WTC11 (cell line): ENCODE measurements around the gene CDKN2AIPNL. TPM values are rescaled to one million over a fixed set of nuclear protein-coding genes. Genes with fewer than 3 reads are reported as not detected.
"Not testable (repeated sequence)": the region's sequence is repeated elsewhere in the genome, so short reads cannot be mapped to it uniquely, and the experiment has no call there.

Experiments
- ATAC-seq: fragments of 200-7000 bp; cut with Tn5 transposase; 2 replicates; pipeline ENCODE4 v1.10.0; 2021; ENCODE audit warnings: mild to moderate bottlenecking, moderate library complexity
- CTCF ChIA-PET: fragments of 300-600 bp; sonication (Branson Sonifier 250); formaldehyde crosslinking; loops from one replicate; lab custom pipeline; 2021; ENCODE audit warnings: antibody characterized with exemption; lab: Charles Lee
- POLR2A ChIA-PET: fragments of 350-600 bp; sonication (Branson Sonifier 250); formaldehyde crosslinking; loops from one replicate; lab custom pipeline; 2021; ENCODE audit warnings: antibody characterized with exemption; lab: Charles Lee
- DNase-seq: peaks from one replicate; pipeline ENCODE4 v3.0.0; 2021; ENCODE audit warnings: low spot score
- H3K27ac Mint-ChIP-seq: 2 replicates; pipeline ENCODE4 v1.8.0; 2021; ENCODE audit warnings: mixed read lengths
- H3K27me3 Mint-ChIP-seq: 2 replicates; pipeline ENCODE4 v1.8.0; 2021; ENCODE audit warnings: low read depth, mild to moderate bottlenecking, moderate library complexity, mixed read lengths
- H3K36me3 Mint-ChIP-seq: 2 replicates; pipeline ENCODE4 v1.8.0; 2021; ENCODE audit warnings: mixed read lengths
- H3K4me1 Mint-ChIP-seq: 2 replicates; pipeline ENCODE4 v1.8.0; 2022; ENCODE audit warnings: mixed read lengths
- H3K4me3 Mint-ChIP-seq: 2 replicates; pipeline ENCODE4 v1.8.0; 2021; ENCODE audit warnings: mild to moderate bottlenecking, moderate library complexity, mixed read lengths
- H3K9me3 Mint-ChIP-seq: 2 replicates; pipeline ENCODE4 v1.8.0; 2021; ENCODE audit warnings: mixed read lengths
- CBFB ChIP-seq: sonication (generic); formaldehyde crosslinking; IDR thresholded peaks from 2 replicates; pipeline ENCODE4 v1.8.1; 2022; ENCODE audit warnings: mild to moderate bottlenecking, low read depth, missing genetic modification reagents
- CREB1 ChIP-seq: sonication (generic); formaldehyde crosslinking; IDR thresholded peaks from 2 replicates; pipeline ENCODE4 v1.8.0; 2023; ENCODE audit warnings: mild to moderate bottlenecking, missing genetic modification reagents
- CREM ChIP-seq: sonication (generic); formaldehyde crosslinking; IDR thresholded peaks from 2 replicates; pipeline ENCODE4 v1.8.1; 2022; ENCODE audit warnings: mild to moderate bottlenecking, missing genetic modification reagents, moderate library complexity
- ELF4 ChIP-seq: sonication (generic); formaldehyde crosslinking; IDR thresholded peaks from 2 replicates; pipeline ENCODE4 v1.8.1; 2022; ENCODE audit warnings: low read depth, mild to moderate bottlenecking, moderate library complexity, missing genetic modification reagents
- ETV6 ChIP-seq: sonication (generic); formaldehyde crosslinking; IDR thresholded peaks from 2 replicates; pipeline ENCODE4 v1.8.1; 2022; ENCODE audit warnings: mild to moderate bottlenecking, missing genetic modification reagents
- GABPB1 ChIP-seq: sonication (generic); formaldehyde crosslinking; IDR thresholded peaks from 2 replicates; pipeline ENCODE4 v1.8.1; 2023; ENCODE audit warnings: mild to moderate bottlenecking, missing genetic modification reagents
- IRF2 ChIP-seq: sonication (generic); formaldehyde crosslinking; IDR thresholded peaks from 2 replicates; pipeline ENCODE4 v1.8.0; 2022; ENCODE audit warnings: low read depth, missing genetic modification reagents, borderline replicate concordance
- JAZF1 ChIP-seq: fragments of 250-450 bp; sonication (Bioruptor Pico); IDR thresholded peaks from 2 replicates; pipeline ENCODE4 v1.9.0; 2021; ENCODE audit warnings: moderate library complexity, mild to moderate bottlenecking, inconsistent platforms
- NFYB ChIP-seq: sonication (generic); formaldehyde crosslinking; conservative IDR thresholded peaks from 2 replicates; pipeline ENCODE4 v1.8.0; 2022; ENCODE audit warnings: low read depth, missing genetic modification reagents
- SOX15 ChIP-seq: fragments of 250-450 bp; sonication (Bioruptor Pico); IDR thresholded peaks from 2 replicates; pipeline ENCODE4 v1.9.0; 2021; ENCODE audit warnings: mild to moderate bottlenecking
- ZNF138 ChIP-seq: sonication (generic); formaldehyde crosslinking; conservative IDR thresholded peaks from 2 replicates; pipeline ENCODE4 v1.8.1; 2022; ENCODE audit warnings: mild to moderate bottlenecking, moderate library complexity, missing genetic modification reagents
- ZNF416 ChIP-seq: fragments of 250-450 bp; sonication (Bioruptor Pico); IDR thresholded peaks from 2 replicates; pipeline ENCODE4 v1.9.0; 2021; ENCODE audit warnings: mild to moderate bottlenecking, inconsistent platforms
- ZNF423 ChIP-seq: fragments of 250-450 bp; sonication (Bioruptor Pico); IDR thresholded peaks from 2 replicates; pipeline ENCODE4 v2.1.2; 2022; ENCODE audit warnings: mild to moderate bottlenecking, moderate library complexity
- ZNF512 ChIP-seq: sonication (generic); formaldehyde crosslinking; IDR thresholded peaks from 2 replicates; pipeline ENCODE4 v1.8.1; 2022; ENCODE audit warnings: missing genetic modification reagents, borderline replicate concordance
- total RNA-seq: library from RNA; stranded (reverse); gene quantifications from 3 replicates; pipeline ENCODE4 v1.2.3, GENCODE V29; 2021
- TF ChIP-seq, protein P1 (sequence below): fragments of 250-450 bp; sonication (Bioruptor Pico); IDR thresholded peaks from 2 replicates; pipeline ENCODE4 v2.1.2; 2022; ENCODE audit warnings: mild to moderate bottlenecking, moderate library complexity
- TF ChIP-seq, protein P2 (sequence below): sonication (generic); formaldehyde crosslinking; IDR thresholded peaks from 2 replicates; pipeline ENCODE4 v1.8.1; 2023; ENCODE audit warnings: mild to moderate bottlenecking, missing genetic modification reagents, moderate library complexity
- TF ChIP-seq, protein P3 (sequence below): sonication (generic); formaldehyde crosslinking; IDR thresholded peaks from 2 replicates; pipeline ENCODE4 v1.8.0; 2023; ENCODE audit warnings: missing genetic modification reagents, mild to moderate bottlenecking, borderline replicate concordance
- TF ChIP-seq, protein P4 (sequence below): sonication (generic); formaldehyde crosslinking; IDR thresholded peaks from 2 replicates; pipeline ENCODE4 v1.8.1; 2023; ENCODE audit warnings: mild to moderate bottlenecking, missing genetic modification reagents

CDKN2AIPNL gene
- total RNA-seq, 1 experiment from 2014 or later, result 54.3 TPM

GRCh38 chr5:134422791-134423365, 11.2 kb upstream of the CDKN2AIPNL start:
- peaks cover 8% of the 10 kb centered on the region; the same call in 1 of the 2 replicates for H3K9me3 Mint-ChIP-seq
- no peak for ATAC-seq
- H3K36me3 Mint-ChIP-seq, result no peaks in the 10 kb centered on the region; the same call in 1 of the 2 replicates
- POLR2A ChIA-PET, result no interaction called here
- CTCF ChIA-PET, result no interaction called here
- H3K27me3 Mint-ChIP-seq, result no peaks in the 10 kb centered on the region
- H3K4me1 Mint-ChIP-seq, result peaks cover 23% of the 10 kb centered on the region
- H3K4me3 Mint-ChIP-seq, result no peak overlapping the region
- H3K27ac Mint-ChIP-seq, result no peak overlapping the region
- no peak for DNase-seq
- TF ChIP-seq, protein P1, sequence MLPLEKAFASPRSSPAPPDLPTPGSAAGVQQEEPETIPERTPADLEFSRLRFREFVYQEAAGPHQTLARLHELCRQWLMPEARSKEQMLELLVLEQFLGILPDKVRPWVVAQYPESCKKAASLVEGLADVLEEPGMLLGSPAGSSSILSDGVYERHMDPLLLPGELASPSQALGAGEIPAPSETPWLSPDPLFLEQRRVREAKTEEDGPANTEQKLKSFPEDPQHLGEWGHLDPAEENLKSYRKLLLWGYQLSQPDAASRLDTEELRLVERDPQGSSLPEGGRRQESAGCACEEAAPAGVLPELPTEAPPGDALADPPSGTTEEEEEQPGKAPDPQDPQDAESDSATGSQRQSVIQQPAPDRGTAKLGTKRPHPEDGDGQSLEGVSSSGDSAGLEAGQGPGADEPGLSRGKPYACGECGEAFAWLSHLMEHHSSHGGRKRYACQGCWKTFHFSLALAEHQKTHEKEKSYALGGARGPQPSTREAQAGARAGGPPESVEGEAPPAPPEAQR, result no peak
- TF ChIP-seq, protein P2, sequence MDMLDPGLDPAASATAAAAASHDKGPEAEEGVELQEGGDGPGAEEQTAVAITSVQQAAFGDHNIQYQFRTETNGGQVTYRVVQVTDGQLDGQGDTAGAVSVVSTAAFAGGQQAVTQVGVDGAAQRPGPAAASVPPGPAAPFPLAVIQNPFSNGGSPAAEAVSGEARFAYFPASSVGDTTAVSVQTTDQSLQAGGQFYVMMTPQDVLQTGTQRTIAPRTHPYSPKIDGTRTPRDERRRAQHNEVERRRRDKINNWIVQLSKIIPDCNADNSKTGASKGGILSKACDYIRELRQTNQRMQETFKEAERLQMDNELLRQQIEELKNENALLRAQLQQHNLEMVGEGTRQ, result no peak
- no peak for TF ChIP-seq CREB1 (CRISPR knock-in tag)
- no peak for TF ChIP-seq CBFB (CRISPR knock-in tag)
- no peak for TF ChIP-seq ZNF138 (CRISPR knock-in tag)
- TF ChIP-seq CREM (CRISPR knock-in tag), result no peak
- TF ChIP-seq IRF2 (CRISPR knock-in tag), result no peak
- TF ChIP-seq ETV6, result no peak
- no peak for TF ChIP-seq GABPB1 (CRISPR knock-in tag)
- TF ChIP-seq NFYB (CRISPR knock-in tag), result no peak
- no peak for TF ChIP-seq SOX15 (CRISPR knock-in tag)
- TF ChIP-seq ZNF416 (CRISPR knock-in tag), result no peak

GRCh38 chr5:134421038-134421437, 9.4 kb upstream of the CDKN2AIPNL start:
- CTCF ChIA-PET, ATAC-seq, DNase-seq, H3K9me3 Mint-ChIP-seq, H3K27me3 Mint-ChIP-seq, H3K27ac Mint-ChIP-seq, H3K4me3 Mint-ChIP-seq, H3K4me1 Mint-ChIP-seq, POLR2A ChIA-PET, H3K36me3 Mint-ChIP-seq: not testable (repeated sequence)

DNA sequence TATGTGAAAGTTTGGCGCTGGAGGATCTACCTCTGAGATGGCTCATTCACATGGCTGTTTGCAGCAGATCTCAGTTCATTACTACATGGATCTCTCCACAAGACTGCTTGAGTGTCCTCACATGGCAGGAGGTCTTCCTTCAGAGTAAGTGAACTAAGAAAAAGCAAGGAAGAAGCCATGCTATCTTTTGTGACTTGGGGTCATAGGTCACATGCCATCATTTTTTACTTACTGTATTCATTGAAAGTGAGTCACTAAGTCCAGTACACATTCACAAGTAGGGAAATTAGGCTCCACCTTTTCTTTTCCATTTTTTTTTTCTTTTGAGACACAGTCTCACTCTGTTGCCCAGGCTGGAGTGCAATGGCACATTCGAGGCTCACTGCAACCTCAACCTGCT, 8.7 kb upstream of the CDKN2AIPNL start:
- Mint-ChIP-seq H3K27ac (no peak overlapping the region), H3K9me3 (peaks cover 8% of the 10 kb centered on the region; the same call in 1 of the 2 replicates), H3K4me3 (no peak overlapping the region), H3K4me1 (peaks cover 9% of the 10 kb centered on the region; the same call in 1 of the 2 replicates), H3K27me3 (no peaks in the 10 kb centered on the region), H3K36me3 (no peaks in the 10 kb centered on the region; the same call in 1 of the 2 replicates)
- ChIA-PET POLR2A (no interaction called here), CTCF (interaction anchor here (0.6 kb wide), 1 partner anchor 53 kb away, joined by 4 read pairs; the partner anchor contains the start of gene CDKL3)
- DNase-seq (no peak), ATAC-seq (no peak)
- no peak for TF ChIP-seq ELF4

- Mint-ChIP-seq H3K27me3 (no peaks in the 10 kb centered on the region), H3K36me3 (no peaks in the 10 kb centered on the region; the same call in 1 of the 2 replicates), H3K4me1 (peaks cover 9% of the 10 kb centered on the region; the same call in 1 of the 2 replicates), H3K9me3 (peaks cover 8% of the 10 kb centered on the region; the same call in 1 of the 2 replicates), H3K4me3 (no peak overlapping the region), H3K27ac (no peak overlapping the region)
- CTCF ChIA-PET, result interaction anchor here (0.7 kb wide), 1 partner anchor 114 kb away, joined by 3 read pairs; no protein-coding TSS in a partner anchor
- ATAC-seq (no peak), DNase-seq (no peak)
- POLR2A ChIA-PET, result no interaction called here
- TF ChIP-seq ZNF423 (CRISPR knock-in tag) (no peak), JAZF1 (CRISPR knock-in tag) (no peak), ZNF138 (CRISPR knock-in tag) (no peak), ZNF512 (CRISPR knock-in tag) (no peak)
- TF ChIP-seq, protein P3, sequence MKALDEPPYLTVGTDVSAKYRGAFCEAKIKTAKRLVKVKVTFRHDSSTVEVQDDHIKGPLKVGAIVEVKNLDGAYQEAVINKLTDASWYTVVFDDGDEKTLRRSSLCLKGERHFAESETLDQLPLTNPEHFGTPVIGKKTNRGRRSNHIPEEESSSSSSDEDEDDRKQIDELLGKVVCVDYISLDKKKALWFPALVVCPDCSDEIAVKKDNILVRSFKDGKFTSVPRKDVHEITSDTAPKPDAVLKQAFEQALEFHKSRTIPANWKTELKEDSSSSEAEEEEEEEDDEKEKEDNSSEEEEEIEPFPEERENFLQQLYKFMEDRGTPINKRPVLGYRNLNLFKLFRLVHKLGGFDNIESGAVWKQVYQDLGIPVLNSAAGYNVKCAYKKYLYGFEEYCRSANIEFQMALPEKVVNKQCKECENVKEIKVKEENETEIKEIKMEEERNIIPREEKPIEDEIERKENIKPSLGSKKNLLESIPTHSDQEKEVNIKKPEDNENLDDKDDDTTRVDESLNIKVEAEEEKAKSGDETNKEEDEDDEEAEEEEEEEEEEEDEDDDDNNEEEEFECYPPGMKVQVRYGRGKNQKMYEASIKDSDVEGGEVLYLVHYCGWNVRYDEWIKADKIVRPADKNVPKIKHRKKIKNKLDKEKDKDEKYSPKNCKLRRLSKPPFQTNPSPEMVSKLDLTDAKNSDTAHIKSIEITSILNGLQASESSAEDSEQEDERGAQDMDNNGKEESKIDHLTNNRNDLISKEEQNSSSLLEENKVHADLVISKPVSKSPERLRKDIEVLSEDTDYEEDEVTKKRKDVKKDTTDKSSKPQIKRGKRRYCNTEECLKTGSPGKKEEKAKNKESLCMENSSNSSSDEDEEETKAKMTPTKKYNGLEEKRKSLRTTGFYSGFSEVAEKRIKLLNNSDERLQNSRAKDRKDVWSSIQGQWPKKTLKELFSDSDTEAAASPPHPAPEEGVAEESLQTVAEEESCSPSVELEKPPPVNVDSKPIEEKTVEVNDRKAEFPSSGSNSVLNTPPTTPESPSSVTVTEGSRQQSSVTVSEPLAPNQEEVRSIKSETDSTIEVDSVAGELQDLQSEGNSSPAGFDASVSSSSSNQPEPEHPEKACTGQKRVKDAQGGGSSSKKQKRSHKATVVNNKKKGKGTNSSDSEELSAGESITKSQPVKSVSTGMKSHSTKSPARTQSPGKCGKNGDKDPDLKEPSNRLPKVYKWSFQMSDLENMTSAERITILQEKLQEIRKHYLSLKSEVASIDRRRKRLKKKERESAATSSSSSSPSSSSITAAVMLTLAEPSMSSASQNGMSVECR, result no peak
- TF ChIP-seq, protein P4, sequence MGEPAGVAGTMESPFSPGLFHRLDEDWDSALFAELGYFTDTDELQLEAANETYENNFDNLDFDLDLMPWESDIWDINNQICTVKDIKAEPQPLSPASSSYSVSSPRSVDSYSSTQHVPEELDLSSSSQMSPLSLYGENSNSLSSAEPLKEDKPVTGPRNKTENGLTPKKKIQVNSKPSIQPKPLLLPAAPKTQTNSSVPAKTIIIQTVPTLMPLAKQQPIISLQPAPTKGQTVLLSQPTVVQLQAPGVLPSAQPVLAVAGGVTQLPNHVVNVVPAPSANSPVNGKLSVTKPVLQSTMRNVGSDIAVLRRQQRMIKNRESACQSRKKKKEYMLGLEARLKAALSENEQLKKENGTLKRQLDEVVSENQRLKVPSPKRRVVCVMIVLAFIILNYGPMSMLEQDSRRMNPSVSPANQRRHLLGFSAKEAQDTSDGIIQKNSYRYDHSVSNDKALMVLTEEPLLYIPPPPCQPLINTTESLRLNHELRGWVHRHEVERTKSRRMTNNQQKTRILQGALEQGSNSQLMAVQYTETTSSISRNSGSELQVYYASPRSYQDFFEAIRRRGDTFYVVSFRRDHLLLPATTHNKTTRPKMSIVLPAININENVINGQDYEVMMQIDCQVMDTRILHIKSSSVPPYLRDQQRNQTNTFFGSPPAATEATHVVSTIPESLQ (CRISPR knock-in tag), result no peak
These were observed 7.3 kb upstream of the CDKN2AIPNL start for GRCh38 chr5:134418958-134419357.
